Left cardiac atrium (tissue), 4 donors: ENCODE measurements around the gene CNTLN. TPM values are rescaled to one million over a fixed set of nuclear protein-coding genes. Genes with fewer than 3 reads are reported as not detected.
"Not testable (repeated sequence)": the region's sequence is repeated elsewhere in the genome, so short reads cannot be mapped to it uniquely, and the experiment has no call there.

Experiments used
- ATAC-seq, 2 donors: fragments of 200-7000 bp; cut with Tn5 transposase; one replicate each; pipeline ENCODE4 v1.9.1; 2020; ENCODE audit warnings: mild to moderate bottlenecking in 2 of 2, moderate library complexity in 2 of 2
- DNase-seq: peaks from one replicate; pipeline ENCODE4 v3.0.0-alpha.2; 2020
- intact Hi-C, 2 donors: fragments of 100-400 bp; cut with DNase I; formaldehyde crosslinking; loops; one replicate each; pipeline versions ENCODE4 v1.14.1 to v1.15.1; 2022 to 2023
- total RNA-seq, 2 donors: library from RNA; stranded (reverse); fragmentation: NEBNext Ultra II Directional; extraction: Animal tissue kit (Norgen Biotek cat#: 25700); gene quantifications; one replicate each; pipeline ENCODE4 v1.2.1, GENCODE V29; 2021
- donor health status: DM: no; HTN: yes; CAD: no.
- donor health status: DM: no; HTN: yes; CAD: no; lungs with severe emphysema.
- donor health status: DM: yes; HTN: yes; CAD: no.
- donor health status: Dilated cardiomyopathy.

The CNTLN gene
- total RNA-seq, 2 donors from 2014 or later, result 4.5 to 5.3 TPM

GRCh38 chr9:17387565-17387964 is 252.7 kb downstream of the CNTLN start:
- DNase-seq, result no peak
- ATAC-seq, result no peak
- intact Hi-C loops, result no loop called here

- ATAC-seq (no peak), DNase-seq (no peak)
- intact Hi-C loops, result no loop called here
Observed at GRCh38 chr9:17389026-17389425, 254.2 kb downstream of the CNTLN start.

GRCh38 chr9:17394881-17395510 is 260.2 kb downstream of the CNTLN start:
- ATAC-seq, result no peak
- intact Hi-C loops, result no loop called here
- no peak for DNase-seq

GRCh38 chr9:17397166-17397728 is 262.4 kb downstream of the CNTLN start:
- intact Hi-C loops, DNase-seq, ATAC-seq: not testable (repeated sequence)

- intact Hi-C loops, result no loop called here
- no peak for ATAC-seq
- no peak for DNase-seq
Observed at GRCh38 chr9:17398350-17398749, 263.5 kb downstream of the CNTLN start.

- intact Hi-C loops, result no loop called here
- DNase-seq, result no peak
- ATAC-seq, result no peak
Observed at GRCh38 chr9:17401858-17402257, 267.0 kb downstream of the CNTLN start.

GRCh38 chr9:17402309-17402708 is 267.5 kb downstream of the CNTLN start:
- intact Hi-C loops, result no loop called here
- DNase-seq, result no peak
- ATAC-seq, result no peak

- ATAC-seq, result no peak
- DNase-seq, result no peak
- intact Hi-C loops, result no loop called here
Observed at GRCh38 chr9:17403539-17403938, 268.7 kb downstream of the CNTLN start.

- intact Hi-C loops, result no loop called here
- DNase-seq (no peak), ATAC-seq (no peak)
Observed at GRCh38 chr9:17414986-17415385, 280.1 kb downstream of the CNTLN start.

GRCh38 chr9:17422994-17423680 is 288.3 kb downstream of the CNTLN start:
- intact Hi-C loops, result no loop called here
- no peak for DNase-seq
- ATAC-seq, result no peak

GRCh38 chr9:17423681-17424011 is 288.8 kb downstream of the CNTLN start:
- intact Hi-C loops, result no loop called here
- no peak for ATAC-seq
- no peak for DNase-seq

- DNase-seq (no peak), ATAC-seq (no peak)
- intact Hi-C loops, result no loop called here
Observed at GRCh38 chr9:17425384-17425783, 290.5 kb downstream of the CNTLN start.

- ATAC-seq (no peak), DNase-seq (no peak)
- intact Hi-C loops, result no loop called here
Observed at GRCh38 chr9:17433526-17433925, 298.7 kb downstream of the CNTLN start.

GRCh38 chr9:17436854-17437253 is 302.0 kb downstream of the CNTLN start:
- intact Hi-C loops, result no loop called here
- DNase-seq (no peak), ATAC-seq (no peak)

- no peak for ATAC-seq
- intact Hi-C loops, result no loop called here
- DNase-seq, result no peak
Observed at GRCh38 chr9:17437813-17438212, 303.0 kb downstream of the CNTLN start.

- intact Hi-C loops, ATAC-seq, DNase-seq: not testable (repeated sequence)
Observed at GRCh38 chr9:17445126-17445525, 310.3 kb downstream of the CNTLN start.

GRCh38 chr9:17453751-17454150 is 318.9 kb downstream of the CNTLN start:
- no peak for ATAC-seq
- intact Hi-C loops, result no loop called here
- DNase-seq, result no peak

- intact Hi-C loops, result loop anchor here (1.0 to 5.0 kb wide), 3 partner anchors 347 to 1591 kb away; no protein-coding TSS in a partner anchor
- no peak for DNase-seq
- no peak for ATAC-seq
Observed at GRCh38 chr9:17462869-17463464, 328.1 kb downstream of the CNTLN start.

GRCh38 chr9:17470036-17470813 is 335.4 kb downstream of the CNTLN start:
- no peak for ATAC-seq
- intact Hi-C loops, result no loop called here
- no peak for DNase-seq

GRCh38 chr9:17472126-17472525 is 337.3 kb downstream of the CNTLN start:
- DNase-seq, result no peak
- no peak for ATAC-seq
- intact Hi-C loops, result no loop called here
